ENCODE measurements around the gene PREPL. TPM values are rescaled to one million over a fixed set of nuclear protein-coding genes. Genes with fewer than 3 reads are reported as not detected.

Gene PREPL
- total and polyA plus RNA-seq, 2 of the 13 experiments (the other 11 are each of a cell fraction or from before 2014, with no cell fraction given) = 19.7 to 34.3 TPM

- no peak for TF ChIP-seq HOXA5 (CRISPR knock-in tag; IDR thresholded peaks at IDR 0.05)
- no peak for TF ChIP-seq ZFP90 (CRISPR knock-in tag; IDR thresholded peaks at IDR 0.05; ENCODE audit: borderline replicate concordance)
- no peak for TF ChIP-seq ZNF367 (CRISPR knock-in tag; IDR thresholded peaks at IDR 0.05; ENCODE audit: borderline replicate concordance)
- TF ChIP-seq SIX1 (CRISPR knock-in tag; IDR thresholded peaks at IDR 0.05; ENCODE audit: borderline replicate concordance) = no peak
- TF ChIP-seq HIVEP1 (CRISPR knock-in tag; IDR thresholded peaks at IDR 0.05) = no peak
Observed at GRCh38 chr2:44392338-44392943, 31.1 kb upstream of the PREPL start (continued).

- intact Hi-C loops (cut with micrococcal nuclease; ENCODE audit: unreplicated experiment) (loop anchor here (5.0 kb wide), 1 partner anchor 327 kb away; no protein-coding TSS in a partner anchor), in situ Hi-C loops (cut with HindIII; ENCODE audit: extremely low pct_ligation_motif_present, low pct_unique_long_range_greater_than_20kb) (loop anchor here (10.0 kb wide), 1 partner anchor 555 kb away; the partner anchor contains the start of gene SIX3)
- peaks cover under 1% of the 10 kb centered on the region; the same call in 1 of the 2 replicates for H3K9me3 ChIP-seq (ENCODE audit: low read length)
- no peaks in the 10 kb centered on the region for H3K79me2 ChIP-seq (ENCODE audit: insufficient read depth, low read length)
- no peaks in the 10 kb centered on the region for H3K36me3 ChIP-seq (replicated peaks in 1 of 2; ENCODE audit: control insufficient read depth in 1 of 2, insufficient read depth in 2 of 2, low read length in 2 of 2)
- ChIA-PET POLR2A (no interaction called here), CTCF (ENCODE audit: low intra/inter-chr PET ratio, low total read pairs) (no interaction called here)
- no peak overlapping the region for H3K9ac ChIP-seq (ENCODE audit: insufficient read depth, low read depth, low read length)
- ATAC-seq = no peak
- H3K4me1 ChIP-seq (ENCODE audit: insufficient read depth, low read length) = no peaks in the 10 kb centered on the region
- FAIRE-seq = no peak
- 86% methylated on average over 1 of the region's 1 CpG for WGBS (ENCODE audit: low lambda C conversion rate)
- no peaks in the 10 kb centered on the region for H3K27me3 ChIP-seq (ENCODE audit: control insufficient read depth in 1 of 2, insufficient read depth in 2 of 2, low read length in 2 of 2)
- H3K27ac ChIP-seq (ENCODE audit: extremely low read length, insufficient read depth, low read length) = no peak overlapping the region
- no peaks in the 10 kb centered on the region for H4K20me1 ChIP-seq (ENCODE audit: insufficient read depth, low read length)
- BruUV-seq (replicated peaks) = no TSS peak
- DNase-seq (ENCODE audit: low spot score) = no peak
- no peak overlapping the region for H3K4me2 ChIP-seq (ENCODE audit: low read depth, low read length)
- no peak overlapping the region for H3K4me3 ChIP-seq (replicated peaks in 1 of 3; ENCODE audit: insufficient read depth in 1 of 3, low read depth in 2 of 3, low read length in 3 of 3)
- H2AFZ ChIP-seq (ENCODE audit: low read length) = no peak overlapping the region
- no peak for TF ChIP-seq MAZ (IDR thresholded peaks at IDR 0.05; ENCODE audit: borderline replicate concordance, low read depth, low read length)
- TF ChIP-seq MAZ (CRISPR knock-in tag; IDR thresholded peaks at IDR 0.05; ENCODE audit: low read depth) = no peak
- TF ChIP-seq ZBTB25 (CRISPR knock-in tag; IDR thresholded peaks at IDR 0.05) = no peak
- TF ChIP-seq ZNF800 (CRISPR knock-in tag; IDR thresholded peaks at IDR 0.05) = no peak
- no peak for TF ChIP-seq NFATC3 (CRISPR knock-in tag; IDR thresholded peaks at IDR 0.05)
- no peak for TF ChIP-seq SNAI1 (CRISPR knock-in tag; IDR thresholded peaks at IDR 0.05; ENCODE audit: borderline replicate concordance)
- TF ChIP-seq ZNF777 (CRISPR knock-in tag; IDR thresholded peaks at IDR 0.05) = no peak
- no peak for TF ChIP-seq E2F2 (CRISPR knock-in tag; IDR thresholded peaks at IDR 0.05; ENCODE audit: borderline replicate concordance)
- TF ChIP-seq THAP7 (CRISPR knock-in tag; IDR thresholded peaks at IDR 0.05) = no peak
- no peak for TF ChIP-seq NR2F6 (IDR thresholded peaks at IDR 0.05)
- no peak for TF ChIP-seq NR2F6 (CRISPR knock-in tag; IDR thresholded peaks at IDR 0.05)
- TF ChIP-seq TFDP1 (CRISPR knock-in tag; IDR thresholded peaks at IDR 0.05; ENCODE audit: borderline replicate concordance) = no peak
- TF ChIP-seq POLR2A (IDR thresholded peaks at IDR 0.05; ENCODE audit: insufficient read depth in 1 of 2, low read depth in 2 of 2, low read length in 2 of 2) = no peak
- no peak for TF ChIP-seq ZNF207 (IDR thresholded peaks at IDR 0.05; ENCODE audit: borderline replicate concordance)
Observed at GRCh38 chr2:44389895-44390294, 28.6 kb upstream of the PREPL start.
